Measurements from ENCODE around the gene VAPA. TPM values are rescaled to one million over a fixed set of nuclear protein-coding genes. Genes with fewer than 3 reads are reported as not detected.
"Not testable (repeated sequence)": the region's sequence is repeated elsewhere in the genome, so short reads cannot be mapped to it uniquely, and the experiment has no call there.

VAPA gene
- total RNA-seq, 4 donors from 2014 or later: 276 to 386 (median 317) TPM

DNA sequence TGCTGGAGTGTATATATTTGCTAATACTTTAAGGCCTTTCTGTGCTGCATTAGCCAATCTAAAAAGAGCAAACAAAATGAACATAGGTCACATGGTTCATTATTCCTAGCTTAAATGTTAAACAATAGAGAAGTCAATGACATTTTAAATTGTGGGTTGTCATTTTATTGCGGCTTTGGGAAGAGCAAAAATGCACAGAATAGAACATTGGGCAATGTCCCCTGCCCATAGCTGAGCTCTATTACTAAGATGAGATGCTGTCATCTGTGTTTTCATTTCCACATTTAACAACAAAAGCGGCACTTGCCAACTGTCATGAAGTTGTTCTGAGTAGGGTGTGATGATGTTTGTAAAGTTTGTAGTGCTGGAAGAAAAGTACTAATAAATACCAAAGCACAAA lies 3.2 kb upstream of the VAPA start:
- H3K9me3 ChIP-seq: no peaks in the 10 kb centered on the region
- TF ChIP-seq POLR2A (IDR thresholded peaks at IDR 0.05): no peak
- TF ChIP-seq, protein P1, sequence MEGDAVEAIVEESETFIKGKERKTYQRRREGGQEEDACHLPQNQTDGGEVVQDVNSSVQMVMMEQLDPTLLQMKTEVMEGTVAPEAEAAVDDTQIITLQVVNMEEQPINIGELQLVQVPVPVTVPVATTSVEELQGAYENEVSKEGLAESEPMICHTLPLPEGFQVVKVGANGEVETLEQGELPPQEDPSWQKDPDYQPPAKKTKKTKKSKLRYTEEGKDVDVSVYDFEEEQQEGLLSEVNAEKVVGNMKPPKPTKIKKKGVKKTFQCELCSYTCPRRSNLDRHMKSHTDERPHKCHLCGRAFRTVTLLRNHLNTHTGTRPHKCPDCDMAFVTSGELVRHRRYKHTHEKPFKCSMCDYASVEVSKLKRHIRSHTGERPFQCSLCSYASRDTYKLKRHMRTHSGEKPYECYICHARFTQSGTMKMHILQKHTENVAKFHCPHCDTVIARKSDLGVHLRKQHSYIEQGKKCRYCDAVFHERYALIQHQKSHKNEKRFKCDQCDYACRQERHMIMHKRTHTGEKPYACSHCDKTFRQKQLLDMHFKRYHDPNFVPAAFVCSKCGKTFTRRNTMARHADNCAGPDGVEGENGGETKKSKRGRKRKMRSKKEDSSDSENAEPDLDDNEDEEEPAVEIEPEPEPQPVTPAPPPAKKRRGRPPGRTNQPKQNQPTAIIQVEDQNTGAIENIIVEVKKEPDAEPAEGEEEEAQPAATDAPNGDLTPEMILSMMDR (IDR thresholded peaks at IDR 0.05): no peak
- no peak for TF ChIP-seq EP300 (IDR thresholded peaks at IDR 0.05)
- TF ChIP-seq POLR2AphosphoS5 (IDR thresholded peaks at IDR 0.05): no peak
- WGBS, 2 donors (ENCODE audit: low coverage in 1 of 2): 86 to 90% methylated on average over 2 of the region's 2 CpGs
- no peak overlapping the region for H3K27ac ChIP-seq
- H3K4me1 ChIP-seq: peaks cover 0 to 12% (median 0%) of the 10 kb centered on the region in 3 donors
- no peak overlapping the region for H3K4me3 ChIP-seq
- H3K36me3 ChIP-seq: no peaks in the 10 kb centered on the region
- ATAC-seq: no peak
- H3K27me3 ChIP-seq: no peaks in the 10 kb centered on the region

DNA sequence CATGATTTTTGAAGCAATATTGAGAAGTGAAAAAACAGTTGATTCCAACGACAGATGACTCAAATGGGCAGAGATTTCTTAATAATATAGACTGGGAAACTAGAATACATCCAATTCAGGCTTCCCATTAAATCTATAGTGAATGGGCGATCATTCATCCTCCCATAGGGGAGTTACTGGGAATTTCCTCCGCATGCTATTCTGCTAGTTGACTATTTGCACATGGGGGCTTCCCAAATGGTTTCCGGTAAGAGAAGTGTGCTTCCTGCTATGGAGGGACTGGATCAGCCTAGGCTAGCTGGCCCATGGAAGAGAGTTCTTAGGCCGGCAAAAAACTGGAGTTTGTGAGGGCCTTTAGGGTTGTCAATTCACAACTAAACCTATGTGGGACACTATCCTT lies 2.6 kb upstream of the VAPA start:
- 83 to 92% methylated on average over 4 to 5 of the region's 5 CpGs for WGBS, 2 donors (ENCODE audit: low coverage in 1 of 2)
- H3K4me1 ChIP-seq: peaks cover 0 to 18% (median 0%) of the 10 kb centered on the region in 3 donors
- no peaks in the 10 kb centered on the region for H3K9me3 ChIP-seq
- H3K4me3 ChIP-seq: no peak overlapping the region
- H3K27me3 ChIP-seq: no peaks in the 10 kb centered on the region
- H3K27ac ChIP-seq: no peak overlapping the region
- TF ChIP-seq POLR2AphosphoS5 (IDR thresholded peaks at IDR 0.05) (no peak), EP300 (IDR thresholded peaks at IDR 0.05) (no peak), POLR2A (IDR thresholded peaks at IDR 0.05) (no peak)
- TF ChIP-seq, protein P1 (IDR thresholded peaks at IDR 0.05): no peak
- ATAC-seq: no peak
- no peaks in the 10 kb centered on the region for H3K36me3 ChIP-seq

DNA sequence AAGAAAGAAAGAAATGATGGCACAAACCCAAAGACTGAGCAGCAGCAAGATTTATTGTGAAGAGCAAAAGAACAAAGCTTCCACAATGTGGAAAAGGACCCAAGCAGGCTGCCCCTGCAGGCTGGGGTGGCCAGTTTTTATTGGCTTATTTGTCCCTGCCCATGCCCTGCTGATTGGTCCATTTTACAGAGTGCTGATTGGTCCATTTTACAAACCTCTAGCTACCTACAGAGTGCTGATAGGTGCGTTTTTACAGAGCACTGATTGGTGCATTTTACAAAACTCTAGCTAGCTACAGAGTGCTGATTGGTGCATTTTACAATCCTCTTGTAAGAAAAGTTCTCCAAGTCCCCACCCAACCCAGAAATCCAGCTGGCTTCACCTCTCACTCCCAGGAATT lies 1.5 kb upstream of the VAPA start:
- H3K4me1 ChIP-seq: peaks cover 0 to 28% (median 1%) of the 10 kb centered on the region in 3 donors
- H3K9me3 ChIP-seq, H3K27ac ChIP-seq, H3K27me3 ChIP-seq, ATAC-seq, H3K36me3 ChIP-seq, H3K4me3 ChIP-seq: not testable (repeated sequence)
- WGBS, 2 donors (ENCODE audit: low coverage in 1 of 2): 86 to 100% methylated on average over 1 of the region's 1 CpG

DNA sequence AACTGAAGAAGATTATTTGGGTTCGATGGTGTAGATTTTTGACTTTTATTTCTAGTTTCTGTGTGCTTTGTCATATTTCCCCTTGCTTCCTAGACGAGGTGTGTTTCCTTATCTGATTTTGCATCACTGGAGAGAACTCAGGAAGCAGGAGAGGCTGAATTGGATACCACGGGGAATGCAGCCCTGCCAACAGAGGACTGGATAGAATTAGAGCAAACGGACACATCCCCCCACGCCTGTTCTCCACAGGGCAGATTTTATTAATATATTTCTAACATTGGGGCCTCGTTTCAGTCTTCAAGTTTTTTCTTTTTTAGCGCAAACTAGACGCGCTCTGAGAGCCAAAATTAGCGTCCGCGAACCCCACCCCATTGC lies 678 bp upstream of the VAPA start:
- ATAC-seq: no peak
- TF ChIP-seq POLR2AphosphoS5 (IDR thresholded peaks at IDR 0.05): no peak
- TF ChIP-seq EP300 (IDR thresholded peaks at IDR 0.05): no peak
- TF ChIP-seq, protein P1 (IDR thresholded peaks at IDR 0.05): no peak
- no peak for TF ChIP-seq POLR2A (IDR thresholded peaks at IDR 0.05)

DNA sequence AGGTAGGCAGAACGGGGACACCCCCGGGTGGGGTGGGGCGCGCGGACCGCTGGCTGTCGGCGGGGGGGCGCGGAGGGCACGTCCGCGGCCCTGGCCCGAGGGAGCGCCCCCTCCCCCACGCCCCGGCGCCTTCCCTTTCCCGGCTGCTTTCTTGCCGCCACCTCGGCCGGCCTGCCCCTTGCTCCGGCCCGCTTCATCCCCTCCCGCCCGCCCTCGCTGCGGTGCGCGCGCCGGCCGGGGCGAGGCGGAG lies 443 bp downstream of the VAPA start:
- Histone ChIP-seq H3K4me1 (peaks cover 11 to 48% (median 17%) of the 10 kb centered on the region in 3 donors), H3K27me3 (no peaks in the 10 kb centered on the region), H3K27ac (peak overlapping the region; percentile 93 to 100 (median 98)), H3K36me3 (no peaks in the 10 kb centered on the region), H3K9me3 (no peaks in the 10 kb centered on the region), H3K4me3 (peak overlapping the region; percentile 73 to 94)
- TF ChIP-seq, protein P1 (IDR thresholded peaks at IDR 0.05): no peak
- TF ChIP-seq POLR2A (IDR thresholded peaks at IDR 0.05): no peak
- no peak for TF ChIP-seq EP300 (IDR thresholded peaks at IDR 0.05)
- no peak for TF ChIP-seq POLR2AphosphoS5 (IDR thresholded peaks at IDR 0.05)
- no peak for ATAC-seq
- WGBS, 2 donors (ENCODE audit: low coverage in 1 of 2): no CpG with 5 or more reads among the region's 35 CpGs

More for the DNA sequence above, 678 bp upstream of the VAPA start:
- 6 to 11% methylated on average over 10 to 12 of the region's 12 CpGs for WGBS, 2 donors (ENCODE audit: low coverage in 1 of 2)
- H3K9me3 ChIP-seq: no peaks in the 10 kb centered on the region
- H3K27me3 ChIP-seq: no peaks in the 10 kb centered on the region
- peak overlapping the region; percentile 73 to 94 for H3K4me3 ChIP-seq
- H3K4me1 ChIP-seq: peaks cover 4 to 37% (median 7%) of the 10 kb centered on the region in 3 donors
- peak overlapping the region; percentile 93 to 100 (median 98) for H3K27ac ChIP-seq
- H3K36me3 ChIP-seq: no peaks in the 10 kb centered on the region

All from gastroesophageal sphincter (tissue), 4 donors.